Measurements from ENCODE around the gene APOA1.

APOA1 gene
- 0.24 to 0.68 (median 0.49) reads per million in 4 experiments for total RNA-seq

- no peak for DNase-seq
These were observed at the start of gene APOA1 for GRCh38 chr11:116837231-116838091. APOA1 (minus strand) TSS chr11:116837622; CDS start chr11:116837387, 235 bp downstream.

GRCh38 chr11:116885951-116886655 lies 48.7 kb upstream of the APOA1 start:
- no peak for DNase-seq

GRCh38 chr11:116882386-116882785 lies 45.0 kb upstream of the APOA1 start:
- no peak for DNase-seq

GRCh38 chr11:116881143-116881542 lies 43.7 kb upstream of the APOA1 start:
- no peak for DNase-seq

- no peak for DNase-seq
These were observed 42.6 kb upstream of the APOA1 start for GRCh38 chr11:116879800-116880625.

GRCh38 chr11:116876656-116877055 lies 39.2 kb upstream of the APOA1 start:
- DNase-seq = no peak

GRCh38 chr11:116875194-116875593 lies 37.8 kb upstream of the APOA1 start:
- DNase-seq = no peak

GRCh38 chr11:116874251-116874650 lies 36.8 kb upstream of the APOA1 start:
- no peak for DNase-seq

- DNase-seq = no peak
These were observed 36.0 kb upstream of the APOA1 start for GRCh38 chr11:116873381-116873780.

GRCh38 chr11:116871248-116871647 lies 33.8 kb upstream of the APOA1 start:
- no peak for DNase-seq

- no peak for DNase-seq
These were observed 32.6 kb upstream of the APOA1 start for GRCh38 chr11:116870054-116870453.

- DNase-seq = no peak
These were observed 32.2 kb upstream of the APOA1 start for GRCh38 chr11:116869610-116870009.

- no peak for DNase-seq
These were observed 30.6 kb upstream of the APOA1 start for GRCh38 chr11:116868066-116868465.

- no peak for DNase-seq
These were observed 30.2 kb upstream of the APOA1 start for GRCh38 chr11:116867619-116868018.

GRCh38 chr11:116866804-116867455 lies 29.5 kb upstream of the APOA1 start:
- no peak for DNase-seq

GRCh38 chr11:116865696-116866095 lies 28.3 kb upstream of the APOA1 start:
- DNase-seq = no peak

- no peak for DNase-seq
These were observed 27.1 kb upstream of the APOA1 start for GRCh38 chr11:116864531-116864930.

GRCh38 chr11:116862951-116863350 lies 25.5 kb upstream of the APOA1 start:
- DNase-seq = no peak

- no peak for DNase-seq
These were observed 24.8 kb upstream of the APOA1 start for GRCh38 chr11:116862185-116862584.

- DNase-seq = no peak
These were observed 24.1 kb upstream of the APOA1 start for GRCh38 chr11:116861539-116861938.

- no peak for DNase-seq
These were observed 22.9 kb upstream of the APOA1 start for GRCh38 chr11:116860303-116860702.

- no peak for DNase-seq
These were observed 21.8 kb upstream of the APOA1 start for GRCh38 chr11:116859175-116859574.

- no peak for DNase-seq
These were observed 20.5 kb upstream of the APOA1 start for GRCh38 chr11:116857936-116858335.

Data from effector CD8-positive, alpha-beta T cell (primary cell).